HL-60 (cell line): Measurements from ENCODE around the gene YIPF5.

Experiments used
- CTCF ChIP-seq: IDR thresholded peaks from one replicate; pipeline ENCODE4 v1.5.1; 2011; ENCODE audit warnings: low read length, control low read depth, inconsistent platforms; ENCODE audit not compliant: insufficient read depth
- GABPA ChIP-seq: IDR thresholded peaks from 2 replicates; pipeline ENCODE4 v1.6.1; 2012; ENCODE audit warnings: low read depth
- POLR2AphosphoS5 ChIP-seq: IDR thresholded peaks from 2 replicates; pipeline ENCODE4 v1.6.1; 2012; ENCODE audit warnings: low read depth
- REST ChIP-seq: IDR thresholded peaks from 2 replicates; pipeline ENCODE4 v1.6.1; 2012; ENCODE audit warnings: low read depth; ENCODE audit not compliant: insufficient replicate concordance

GRCh38 chr5:144143625-144144024 is 26.8 kb downstream of the YIPF5 start:
- TF ChIP-seq POLR2AphosphoS5 (no peak), CTCF (no peak), REST (no peak), GABPA (no peak)
